ENCODE results near the gene ZSCAN12. TPM values are rescaled to one million over a fixed set of nuclear protein-coding genes. Genes with fewer than 3 reads are reported as not detected.

The ZSCAN12 gene
- total and polyA plus RNA-seq, 2 of the 13 experiments (the other 11 are each of a cell fraction or from before 2014, with no cell fraction given): 2.8 to 8.9 TPM

GRCh38 chr6:28355743-28356665 lies 43.5 kb downstream of the ZSCAN12 start (continued):
- peak; percentile 71; the same call in 1 of the 2 replicates for TF ChIP-seq YEATS2 (CRISPR knock-in tag; IDR thresholded peaks at IDR 0.05; ENCODE audit: borderline replicate concordance)
- TF ChIP-seq ETV5 (CRISPR knock-in tag; IDR thresholded peaks at IDR 0.05; ENCODE audit: borderline replicate concordance): peak; percentile 7; the same call in 1 of the 2 replicates
- no peak for TF ChIP-seq YY1 (IDR thresholded peaks at IDR 0.05; ENCODE audit: insufficient read depth, insufficient replicate concordance, low read depth, low read length)
- TF ChIP-seq ZNF430 (CRISPR knock-in tag; IDR thresholded peaks at IDR 0.05): 0 out of 2 replicates have a peak, but pooled peaks have one; percentile 15
- TF ChIP-seq ZFY (CRISPR knock-in tag; IDR thresholded peaks at IDR 0.05): peak; percentile 40; the same call in 1 of the 2 replicates
- TF ChIP-seq, protein P1, sequence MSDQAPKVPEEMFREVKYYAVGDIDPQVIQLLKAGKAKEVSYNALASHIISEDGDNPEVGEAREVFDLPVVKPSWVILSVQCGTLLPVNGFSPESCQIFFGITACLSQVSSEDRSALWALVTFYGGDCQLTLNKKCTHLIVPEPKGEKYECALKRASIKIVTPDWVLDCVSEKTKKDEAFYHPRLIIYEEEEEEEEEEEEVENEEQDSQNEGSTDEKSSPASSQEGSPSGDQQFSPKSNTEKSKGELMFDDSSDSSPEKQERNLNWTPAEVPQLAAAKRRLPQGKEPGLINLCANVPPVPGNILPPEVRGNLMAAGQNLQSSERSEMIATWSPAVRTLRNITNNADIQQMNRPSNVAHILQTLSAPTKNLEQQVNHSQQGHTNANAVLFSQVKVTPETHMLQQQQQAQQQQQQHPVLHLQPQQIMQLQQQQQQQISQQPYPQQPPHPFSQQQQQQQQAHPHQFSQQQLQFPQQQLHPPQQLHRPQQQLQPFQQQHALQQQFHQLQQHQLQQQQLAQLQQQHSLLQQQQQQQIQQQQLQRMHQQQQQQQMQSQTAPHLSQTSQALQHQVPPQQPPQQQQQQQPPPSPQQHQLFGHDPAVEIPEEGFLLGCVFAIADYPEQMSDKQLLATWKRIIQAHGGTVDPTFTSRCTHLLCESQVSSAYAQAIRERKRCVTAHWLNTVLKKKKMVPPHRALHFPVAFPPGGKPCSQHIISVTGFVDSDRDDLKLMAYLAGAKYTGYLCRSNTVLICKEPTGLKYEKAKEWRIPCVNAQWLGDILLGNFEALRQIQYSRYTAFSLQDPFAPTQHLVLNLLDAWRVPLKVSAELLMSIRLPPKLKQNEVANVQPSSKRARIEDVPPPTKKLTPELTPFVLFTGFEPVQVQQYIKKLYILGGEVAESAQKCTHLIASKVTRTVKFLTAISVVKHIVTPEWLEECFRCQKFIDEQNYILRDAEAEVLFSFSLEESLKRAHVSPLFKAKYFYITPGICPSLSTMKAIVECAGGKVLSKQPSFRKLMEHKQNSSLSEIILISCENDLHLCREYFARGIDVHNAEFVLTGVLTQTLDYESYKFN (CRISPR knock-in tag; conservative IDR thresholded peaks at IDR 0.05): 0 out of 2 replicates have a peak, but pooled peaks have one; percentile 26
- TF ChIP-seq ARID3A (IDR thresholded peaks at IDR 0.05; ENCODE audit: low read depth, low read length): no peak; the same call in 1 of the 2 replicates
- TF ChIP-seq ZNF3 (CRISPR knock-in tag; IDR thresholded peaks at IDR 0.05): no peak; the same call in 1 of the 2 replicates
- peak; percentile 71; the same call in 1 of the 2 replicates for TF ChIP-seq SALL2 (CRISPR knock-in tag; IDR thresholded peaks at IDR 0.05)
- TF ChIP-seq RBFOX2 (IDR thresholded peaks at IDR 0.05; ENCODE audit: low read depth, low read length): no peak
- TF ChIP-seq PHF20 (CRISPR knock-in tag; IDR thresholded peaks at IDR 0.05): peak; percentile 66; the same call in 1 of the 2 replicates
- TF ChIP-seq POGK (CRISPR knock-in tag; conservative IDR thresholded peaks at IDR 0.05): no peak
- TF ChIP-seq MAZ (IDR thresholded peaks at IDR 0.05; ENCODE audit: borderline replicate concordance, low read depth, low read length): no peak
- peak; percentile 58 for TF ChIP-seq MAZ (CRISPR knock-in tag; IDR thresholded peaks at IDR 0.05; ENCODE audit: low read depth)
- 0 out of 2 replicates have a peak, but pooled peaks have one; percentile 27 for TF ChIP-seq ZNF792 (CRISPR knock-in tag; IDR thresholded peaks at IDR 0.05)
- TF ChIP-seq, protein P2, sequence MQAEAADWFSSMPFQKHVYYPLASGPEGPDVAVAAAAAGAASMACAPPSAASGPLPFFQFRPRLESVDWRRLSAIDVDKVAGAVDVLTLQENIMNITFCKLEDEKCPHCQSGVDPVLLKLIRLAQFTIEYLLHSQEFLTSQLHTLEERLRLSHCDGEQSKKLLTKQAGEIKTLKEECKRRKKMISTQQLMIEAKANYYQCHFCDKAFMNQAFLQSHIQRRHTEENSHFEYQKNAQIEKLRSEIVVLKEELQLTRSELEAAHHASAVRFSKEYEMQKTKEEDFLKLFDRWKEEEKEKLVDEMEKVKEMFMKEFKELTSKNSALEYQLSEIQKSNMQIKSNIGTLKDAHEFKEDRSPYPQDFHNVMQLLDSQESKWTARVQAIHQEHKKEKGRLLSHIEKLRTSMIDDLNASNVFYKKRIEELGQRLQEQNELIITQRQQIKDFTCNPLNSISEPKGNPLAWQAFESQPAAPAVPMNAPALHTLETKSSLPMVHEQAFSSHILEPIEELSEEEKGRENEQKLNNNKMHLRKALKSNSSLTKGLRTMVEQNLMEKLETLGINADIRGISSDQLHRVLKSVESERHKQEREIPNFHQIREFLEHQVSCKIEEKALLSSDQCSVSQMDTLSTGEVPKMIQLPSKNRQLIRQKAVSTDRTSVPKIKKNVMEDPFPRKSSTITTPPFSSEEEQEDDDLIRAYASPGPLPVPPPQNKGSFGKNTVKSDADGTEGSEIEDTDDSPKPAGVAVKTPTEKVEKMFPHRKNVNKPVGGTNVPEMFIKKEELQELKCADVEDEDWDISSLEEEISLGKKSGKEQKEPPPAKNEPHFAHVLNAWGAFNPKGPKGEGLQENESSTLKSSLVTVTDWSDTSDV (CRISPR knock-in tag; IDR thresholded peaks at IDR 0.05): no peak
- peak; percentile 34; the same call in 1 of the 2 replicates for TF ChIP-seq POGZ (CRISPR knock-in tag; IDR thresholded peaks at IDR 0.05)
- peak; percentile 52; the same call in 1 of the 2 replicates for TF ChIP-seq TBX2 (CRISPR knock-in tag; IDR thresholded peaks at IDR 0.05; ENCODE audit: borderline replicate concordance)

All from HepG2 (cell line).